NCI-H1436 treated with DMSO at 0.1 percent for 48 hours (cell line): ENCODE results near the gene CFAP97D2.
"Not testable (repeated sequence)": the region's sequence is repeated elsewhere in the genome, so short reads cannot be mapped to it uniquely, and the experiment has no call there.

ENCODE experiments used
- DNase-seq: peaks from one replicate; lab custom pipeline; 2025; lab: John Stamatoyannopoulos, UW

The CFAP97D2 gene

GRCh38 chr13:114143806-114144605 lies 35.1 kb upstream of the CFAP97D2 start:
- no peak for DNase-seq

GRCh38 chr13:114144606-114145244 lies 34.3 kb upstream of the CFAP97D2 start:
- DNase-seq = no peak

- no peak for DNase-seq
These were observed 33.8 kb upstream of the CFAP97D2 start for GRCh38 chr13:114145256-114145655.

GRCh38 chr13:114145722-114146121 lies 33.3 kb upstream of the CFAP97D2 start:
- no peak for DNase-seq

DNA sequence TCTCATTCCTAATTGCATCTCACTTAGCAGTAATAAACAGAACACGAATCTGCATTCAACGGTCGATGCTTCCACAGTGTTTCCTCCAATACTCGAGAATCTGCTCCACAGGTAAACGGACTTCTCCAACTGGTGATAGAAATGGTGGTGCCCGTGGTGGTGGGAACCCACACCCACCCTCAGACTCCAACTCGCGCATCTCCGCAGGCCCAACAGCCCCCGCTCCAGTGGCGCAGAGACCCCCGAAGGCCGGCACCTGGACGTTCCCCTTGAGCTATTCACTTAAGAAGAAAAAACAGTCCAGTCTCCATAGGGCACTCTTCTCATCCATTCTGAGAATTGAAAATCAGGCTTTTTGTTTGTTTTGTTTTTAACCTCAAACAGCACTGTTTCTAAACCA lies 32.9 kb upstream of the CFAP97D2 start:
- no peak for DNase-seq

GRCh38 chr13:114146629-114147028 lies 32.4 kb upstream of the CFAP97D2 start:
- no peak for DNase-seq

GRCh38 chr13:114147803-114148520 lies 31.1 kb upstream of the CFAP97D2 start:
- DNase-seq = no peak

DNA sequence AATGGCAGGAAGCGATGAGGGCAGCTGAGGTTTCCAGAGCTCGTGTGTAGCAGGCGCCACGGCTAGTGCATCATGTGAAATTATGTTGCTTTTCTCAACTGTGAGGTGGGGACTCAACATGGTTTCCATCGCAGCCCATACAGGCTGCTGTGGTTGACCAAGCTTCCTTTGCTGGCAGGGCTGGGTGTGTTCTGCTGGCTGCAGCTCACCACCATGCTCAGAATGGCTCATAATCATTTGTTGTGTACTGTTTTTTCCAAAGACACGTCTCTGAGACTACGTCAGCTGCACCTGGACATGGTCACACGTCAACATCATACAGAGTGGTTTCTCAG lies 30.6 kb upstream of the CFAP97D2 start:
- DNase-seq = no peak

DNA sequence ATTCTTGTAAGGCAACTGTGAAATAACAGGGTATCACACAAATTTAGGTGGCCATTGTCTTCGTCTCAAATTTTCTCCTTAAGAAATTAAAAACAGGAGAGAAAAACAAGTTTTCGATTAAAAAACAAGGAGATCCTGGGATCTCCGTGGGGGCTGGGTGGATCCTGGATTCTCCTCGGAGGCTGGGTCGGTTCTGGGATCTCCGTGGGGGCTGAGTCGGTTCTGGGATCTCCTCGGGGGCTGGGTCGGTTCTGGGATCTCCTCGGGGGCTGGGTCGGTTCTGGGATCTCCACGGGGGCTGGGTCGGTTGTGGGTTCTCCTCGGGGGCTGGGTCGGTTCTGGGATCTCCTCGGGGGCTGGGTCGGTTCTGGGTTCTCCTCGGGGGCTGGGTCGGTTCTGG lies 30.2 kb upstream of the CFAP97D2 start:
- DNase-seq = not testable (repeated sequence)

GRCh38 chr13:114149774-114150740 lies 29.0 kb upstream of the CFAP97D2 start:
- DNase-seq = no peak

GRCh38 chr13:114151031-114151430 lies 28.0 kb upstream of the CFAP97D2 start:
- DNase-seq = no peak

DNA sequence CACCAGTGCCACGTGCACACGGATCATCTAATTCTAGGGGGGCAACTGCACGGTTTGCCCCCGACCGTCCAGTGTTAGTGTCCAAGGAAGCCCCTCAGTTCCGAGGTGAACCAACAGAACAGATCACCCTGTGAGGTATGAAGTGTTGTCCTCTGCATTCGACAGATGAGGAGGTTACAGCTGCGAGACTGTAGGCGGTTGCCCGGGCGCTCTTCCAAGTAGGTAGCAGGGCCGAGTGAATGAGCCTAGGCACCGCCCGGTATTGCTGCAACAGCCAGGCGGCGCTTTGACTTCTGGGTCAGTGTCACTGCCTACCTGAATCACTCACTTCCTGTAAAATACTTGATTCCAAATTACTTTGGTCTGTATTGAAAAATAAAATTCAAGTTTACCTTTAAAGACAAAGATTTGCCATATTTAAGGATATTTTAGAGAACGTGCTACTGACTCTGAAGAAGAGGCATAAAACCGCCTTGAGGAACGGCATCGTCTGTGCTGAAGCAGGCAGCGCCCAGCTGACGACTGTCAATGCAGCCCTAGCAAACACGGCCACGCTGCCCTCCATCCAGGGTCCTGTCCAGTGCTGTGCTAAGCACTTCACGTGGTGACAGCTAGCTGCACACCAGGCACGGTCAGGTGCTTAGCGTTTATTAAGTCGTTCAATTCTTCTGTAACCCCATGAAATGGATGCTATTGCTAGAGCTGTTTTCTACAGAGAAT lies 27.3 kb upstream of the CFAP97D2 start:
- no peak for DNase-seq

DNA sequence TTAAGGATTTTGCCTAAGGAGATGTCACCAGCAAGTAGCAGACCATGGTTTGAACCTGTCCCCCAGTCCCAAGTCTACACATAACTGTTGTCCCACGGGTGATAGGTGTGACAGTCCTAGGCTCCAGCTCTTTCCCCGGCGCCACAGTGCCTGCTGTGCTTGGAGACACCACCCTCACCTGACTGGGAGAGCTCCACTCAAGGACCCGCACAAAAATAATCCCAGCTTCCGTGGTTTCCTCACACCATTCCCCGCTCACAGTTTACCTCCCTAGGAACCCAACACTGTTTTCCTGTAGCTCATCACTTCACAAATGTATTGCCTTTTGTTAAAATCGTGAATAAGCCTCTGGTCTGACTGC lies 26.8 kb upstream of the CFAP97D2 start:
- DNase-seq = no peak

DNA sequence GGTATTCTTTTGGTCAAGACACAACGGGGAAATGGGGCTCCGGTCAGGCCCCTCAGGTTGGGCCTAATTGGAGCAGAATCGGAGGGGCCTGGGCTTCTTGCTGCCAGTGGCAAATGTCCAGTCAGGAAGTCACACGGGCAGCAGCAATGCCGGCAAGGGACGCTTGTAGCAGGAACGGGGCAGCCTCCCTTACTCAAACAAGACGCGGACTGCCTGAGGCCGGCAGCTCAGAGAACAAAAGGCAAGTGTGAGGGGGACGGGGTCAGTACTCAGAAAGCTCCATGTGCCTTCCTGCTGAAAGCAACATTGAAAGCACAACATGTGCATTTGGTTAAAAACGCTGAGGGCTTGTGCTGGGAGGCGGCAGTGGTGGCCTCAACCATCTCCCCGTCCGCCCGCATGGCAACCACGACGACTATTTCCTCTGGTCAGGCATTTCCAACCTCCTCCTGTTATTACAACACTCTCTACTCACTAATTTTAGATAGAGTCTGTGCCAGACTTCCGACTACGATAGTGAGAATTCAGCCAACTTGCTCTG lies 26.2 kb upstream of the CFAP97D2 start:
- DNase-seq = no peak

DNA sequence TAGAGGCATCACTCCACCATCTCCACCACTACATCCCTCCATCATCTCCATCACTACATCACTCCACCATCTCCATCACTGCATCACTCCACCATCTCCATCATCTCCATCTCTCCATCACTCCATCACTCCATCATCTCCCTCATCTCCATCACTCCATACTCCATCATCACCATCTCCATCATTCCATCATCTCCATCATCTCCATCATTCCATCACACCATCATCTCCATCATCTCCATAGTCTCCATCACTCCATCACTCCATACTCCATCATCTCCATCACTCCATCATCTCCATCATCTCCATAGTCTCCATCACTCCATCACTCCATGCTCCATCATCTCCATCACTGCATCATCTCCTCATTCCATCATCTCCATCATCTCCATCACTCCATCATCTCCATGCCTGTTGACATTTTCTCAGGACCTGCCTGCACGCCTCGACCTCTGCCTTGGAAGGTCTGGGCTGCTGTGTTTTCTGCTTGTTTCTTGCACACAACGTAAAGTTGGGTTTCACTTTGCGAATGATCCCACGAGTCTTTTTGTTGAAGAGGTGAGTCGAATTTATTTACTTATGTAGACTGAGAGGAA lies 25.5 kb upstream of the CFAP97D2 start:
- DNase-seq = no peak

GRCh38 chr13:114154476-114154875 lies 24.6 kb upstream of the CFAP97D2 start:
- DNase-seq = no peak

DNA sequence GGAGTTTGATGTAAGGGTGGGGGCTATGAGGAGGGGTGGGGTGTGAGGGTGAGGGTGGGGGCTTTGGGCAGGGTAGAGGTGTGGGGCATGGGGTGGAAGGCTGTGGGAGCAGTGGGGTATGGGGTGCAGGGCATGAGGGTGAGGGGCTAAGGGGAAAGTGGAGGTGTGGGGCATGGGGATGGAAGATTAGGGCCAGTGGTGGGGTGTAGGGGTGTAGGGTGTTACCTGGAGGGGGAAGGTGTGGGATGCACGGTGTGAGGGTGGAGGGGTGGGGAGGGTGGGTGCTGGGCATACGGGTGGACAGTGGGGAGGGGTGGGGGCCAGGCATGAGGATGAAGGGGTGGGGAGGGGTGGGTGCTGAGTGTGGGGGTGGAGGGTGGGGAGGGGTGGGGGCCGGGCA lies 23.7 kb upstream of the CFAP97D2 start:
- no peak for DNase-seq

- DNase-seq = no peak
These were observed 22.9 kb upstream of the CFAP97D2 start for GRCh38 chr13:114155926-114156883.

- no peak for DNase-seq
These were observed 21.1 kb upstream of the CFAP97D2 start for GRCh38 chr13:114157869-114158495.
